ENCODE results near the gene GYG2. TPM values are rescaled to one million over a fixed set of nuclear protein-coding genes. Genes with fewer than 3 reads are reported as not detected.

GYG2 gene
- total and polyA plus RNA-seq, 2 of the 8 experiments (the other 6 are each of a cell fraction or from before 2014, with no cell fraction given) = 52.8 to 65.3 TPM

- Histone ChIP-seq H3K14ac (ENCODE audit: insufficient read length) (no peak overlapping the region), H4K5ac (ENCODE audit: insufficient read length, low read depth, low read length) (peak overlapping the region; percentile 82), H4K20me1 (replicated peaks in 1 of 2; ENCODE audit: control insufficient read depth in 1 of 2, insufficient read depth in 2 of 2, low read length in 2 of 2) (no peaks in the 10 kb centered on the region), H2AK5ac (ENCODE audit: low read depth, low read length) (0 out of 2 replicates have a peak overlapping the region, but pooled peaks have one; percentile 75), H3K4me3 (ENCODE audit: extremely low read depth in 1 of 4, insufficient read depth in 2 of 4, low read depth in 3 of 4, low read length in 4 of 4) (peak overlapping the region; percentile 1 to 57 (median 22); a peak in 6 of 8 replicates), H3K36me3 (ENCODE audit: control insufficient read depth in 2 of 4, insufficient read depth in 4 of 4, low read length in 3 of 4) (no peaks in the 10 kb centered on the region), H3K79me1 (ENCODE audit: low read depth, low read length) (no peaks in the 10 kb centered on the region), H3K18ac (ENCODE audit: extremely low read depth, low read length) (peak overlapping the region; percentile 93), H3K4me1 (replicated peaks in 1 of 4; ENCODE audit: control insufficient read depth in 3 of 4, insufficient read depth in 4 of 4, low read length in 3 of 4) (peaks cover 0 to 13% (median 7%) of the 10 kb centered on the region in 4 experiments; a peak in 4 of 7 replicates), H4K8ac (ENCODE audit: extremely low read depth, insufficient read depth, low read length) (no peak overlapping the region), H2BK5ac (ENCODE audit: low read depth, low read length) (peak overlapping the region; percentile 77), H3K27ac (ENCODE audit: low read depth, low read length) (peak overlapping the region; percentile 89), H3K23me2 (ENCODE audit: low read depth, low read length) (no peaks in the 10 kb centered on the region), H3K9me3 (ENCODE audit: insufficient read depth in 2 of 2, low read depth in 1 of 2, low read length in 1 of 2) (no peaks in the 10 kb centered on the region), H3K4ac (replicated peaks; ENCODE audit: insufficient read length, low read depth, low read length) (peak overlapping the region; percentile 85), H3K23ac (ENCODE audit: insufficient read length) (no peak overlapping the region), H3K27me3 (replicated peaks in 1 of 4; ENCODE audit: control insufficient read depth in 3 of 4, extremely low read depth in 1 of 4, insufficient read depth in 3 of 4, low read length in 3 of 4) (no peaks in the 10 kb centered on the region), H3K4me2 (ENCODE audit: insufficient read depth in 1 of 2, low read depth in 2 of 2, low read length in 2 of 2) (peak overlapping the region; percentile 61 to 91), H4K91ac (replicated peaks; ENCODE audit: insufficient read length, low read length) (peak overlapping the region; percentile 91), H3K56ac (replicated peaks; ENCODE audit: insufficient read length, low read depth, low read length) (no peak overlapping the region), H2BK12ac (ENCODE audit: low read depth, low read length) (peak overlapping the region; percentile 92), H2BK120ac (replicated peaks; ENCODE audit: low read depth, low read length) (peak overlapping the region; percentile 87), H2BK20ac (ENCODE audit: low read length) (no peak overlapping the region), H3K79me2 (ENCODE audit: control insufficient read depth in 1 of 2, insufficient read depth in 2 of 2, low read length in 2 of 2) (no peaks in the 10 kb centered on the region), H2AFZ (ENCODE audit: low read length) (no peak overlapping the region), H2BK15ac (ENCODE audit: low read length) (no peak overlapping the region), H3K9ac (replicated peaks in 1 of 4; ENCODE audit: extremely low read depth in 1 of 4, low read depth in 3 of 4, low read length in 3 of 4) (peak overlapping the region in 3 of 4 experiments; percentile 20 to 77 (median 43); a peak in 5 of 7 replicates)
- FAIRE-seq (no peak), DNase-seq (ENCODE audit: low read depth in 1 of 2, low spot score in 2 of 2) (no peak)
- ChIA-PET POLR2A (ENCODE audit: partially characterized antibody) (interaction anchor here (0.8 to 2.9 kb wide), 3 partner anchors 8 to 11 kb away, joined by 3 to 10 read pairs (median 3); no protein-coding TSS in a partner anchor), CTCF (ENCODE audit: partially characterized antibody) (interaction anchor here (1.3 kb wide), 1 partner anchor 18 kb away, joined by 4 read pairs; no protein-coding TSS in a partner anchor)
- WGBS, 2 experiments (ENCODE audit: extremely low coverage in 1 of 2, insufficient coverage in 1 of 2, insufficient read length in 1 of 2, insufficient replicate concordance in 2 of 2, low coverage in 1 of 2, low lambda C conversion rate in 2 of 2, missing lambda C conversion rate in 1 of 2) = 39% methylated on average over 4 of the region's 4 CpGs; no CpG with 5 or more reads in 1 of the 2 experiments
- peak; percentile 77 for TF ChIP-seq TBP (IDR thresholded peaks at IDR 0.05; ENCODE audit: low read depth, low read length)
- TF ChIP-seq POLR2A (IDR thresholded peaks at IDR 0.05; ENCODE audit: control extremely low read depth in 1 of 2, low read depth in 2 of 2, low read length in 2 of 2) = peak; percentile 6 to 20; a peak in 1 of 3 replicates
- no peak for TF ChIP-seq TEAD4 (IDR thresholded peaks at IDR 0.05; ENCODE audit: low read depth, low read length)
These were observed 27.5 kb upstream of the GYG2 start for GRCh38 chrX:2801223-2801622.
